NOMO-1 (cell line): ENCODE measurements around the gene SLC6A9.

Experiments used
- DNase-seq, 2 experiments: peaks; one replicate each; lab custom pipeline; 2025; ENCODE audit not compliant: unreplicated experiment in 2 of 2; lab: John Stamatoyannopoulos, UW

SLC6A9 gene

DNA sequence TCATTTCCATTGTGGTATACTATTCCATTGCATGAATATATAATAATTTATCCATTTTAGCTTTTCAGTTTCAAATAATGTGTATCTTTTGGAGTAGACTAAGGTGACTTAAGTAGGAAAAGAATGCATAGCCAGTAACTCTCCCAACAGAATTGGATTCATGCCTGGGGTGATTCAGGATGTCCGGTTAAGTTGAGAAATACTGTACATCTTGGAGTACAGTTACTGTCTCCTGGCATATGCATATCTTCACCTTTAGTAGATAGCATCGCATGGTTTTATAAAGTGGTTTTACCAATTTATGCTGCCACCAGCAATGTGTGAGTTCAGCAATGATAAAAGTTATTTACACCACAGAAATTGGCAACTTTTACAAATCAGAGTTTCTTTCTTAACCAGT is 18.6 kb upstream of the SLC6A9 start:
- DNase-seq = no peak

DNA sequence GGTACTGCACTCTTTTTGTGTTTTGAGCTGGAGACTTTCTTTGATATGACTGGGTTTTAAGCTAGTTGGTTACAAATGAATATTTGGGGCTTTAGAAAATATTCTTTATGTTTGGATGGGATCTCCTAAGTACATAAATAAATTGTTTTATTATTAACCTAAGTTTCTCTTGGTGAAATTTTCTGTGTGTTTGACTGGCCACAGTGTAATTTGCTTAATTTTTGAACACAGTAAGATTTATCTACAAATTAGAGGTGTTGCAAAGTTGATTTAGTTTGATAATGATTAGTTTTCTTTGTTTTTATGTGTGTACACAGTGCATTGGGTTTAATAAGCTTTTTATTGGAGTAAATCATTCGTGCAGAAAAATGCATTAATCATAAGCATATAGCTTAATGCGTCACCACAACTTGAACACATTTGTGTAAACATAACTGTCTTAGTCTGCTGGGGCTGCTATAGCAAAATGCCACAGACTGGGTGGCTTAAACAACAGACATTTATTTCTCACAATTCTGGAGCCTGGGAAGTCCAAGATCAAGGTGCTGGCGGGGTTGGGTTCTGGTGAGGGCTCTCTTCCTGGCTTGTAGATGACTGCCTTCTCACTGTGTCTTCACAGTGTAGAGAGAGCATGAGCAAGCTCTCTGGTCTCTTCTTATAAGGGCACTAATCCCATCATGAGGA is 17.4 kb upstream of the SLC6A9 start:
- no peak for DNase-seq

DNA sequence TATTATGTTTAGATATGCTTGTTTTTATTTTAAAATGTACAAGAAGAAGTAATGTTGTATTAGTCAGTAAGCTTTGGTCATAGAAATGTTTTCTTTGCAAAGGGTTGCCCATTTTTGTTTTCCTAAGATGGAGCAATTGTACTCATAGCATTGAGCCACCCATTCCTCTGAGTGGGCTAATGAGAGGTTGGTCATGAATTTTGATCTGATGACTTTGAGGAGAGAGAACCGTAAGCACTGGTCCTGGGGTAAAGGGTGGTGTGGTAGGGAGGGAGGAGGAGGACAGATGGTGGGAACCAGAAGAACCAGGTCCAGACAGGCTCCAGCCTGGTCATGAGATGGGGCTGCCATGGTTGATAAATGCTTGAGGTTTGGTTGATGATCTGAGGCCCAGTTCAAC is 15.9 kb upstream of the SLC6A9 start:
- no peak for DNase-seq

DNA sequence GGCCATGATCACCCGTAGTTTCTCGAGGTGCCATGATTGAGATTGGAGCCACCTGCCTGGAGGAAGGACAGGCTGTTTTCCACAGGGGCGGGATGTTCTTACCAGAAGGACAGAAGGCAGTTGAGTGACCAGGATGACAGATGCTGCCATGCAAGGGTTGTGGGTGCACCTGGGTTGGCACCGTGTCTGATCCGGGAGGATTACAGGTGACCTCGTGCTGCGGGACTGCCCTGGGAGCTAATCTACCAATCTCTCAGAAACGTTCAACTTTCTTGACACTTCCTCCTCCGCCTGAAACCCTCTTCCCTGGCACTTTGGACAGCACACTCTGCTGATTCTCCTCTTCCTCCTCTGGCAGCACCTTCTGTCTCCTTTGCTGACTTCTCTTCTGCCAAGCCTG is 13.8 kb upstream of the SLC6A9 start:
- no peak for DNase-seq

DNA sequence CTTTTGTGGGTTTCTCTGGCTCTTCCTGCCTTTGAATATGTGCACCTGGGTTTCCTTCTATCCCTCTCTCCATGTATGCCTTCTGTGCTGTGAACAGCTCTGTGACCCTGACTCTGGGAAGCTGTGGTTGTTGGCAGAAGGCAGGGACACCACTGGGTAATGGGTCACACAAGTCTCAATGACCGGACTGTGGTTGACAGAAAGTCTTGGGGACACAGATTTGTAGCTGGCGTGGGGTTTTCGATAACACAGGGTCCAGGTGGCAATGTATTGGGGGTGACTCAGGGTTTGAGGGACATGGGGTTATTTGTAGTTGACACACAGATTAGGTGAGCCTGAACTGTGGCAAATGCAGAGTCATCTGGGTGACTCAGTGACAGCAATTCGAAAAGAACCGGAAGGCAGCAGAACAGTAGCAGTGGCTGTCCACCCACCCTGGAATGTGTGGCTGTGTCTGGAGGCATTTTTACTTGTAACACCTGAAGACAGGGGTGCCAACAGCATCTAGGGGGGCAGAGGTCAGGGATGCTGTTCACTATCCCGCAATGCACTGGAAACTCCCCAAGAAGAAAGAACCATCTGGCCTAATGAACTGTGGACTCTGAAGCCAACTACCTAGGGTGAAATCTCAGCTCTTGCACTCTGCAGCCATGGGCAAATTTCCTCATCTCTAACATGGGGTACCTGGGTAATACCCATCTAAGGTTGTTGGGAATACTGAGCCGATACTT is 13.0 kb upstream of the SLC6A9 start:
- DNase-seq = no peak

DNA sequence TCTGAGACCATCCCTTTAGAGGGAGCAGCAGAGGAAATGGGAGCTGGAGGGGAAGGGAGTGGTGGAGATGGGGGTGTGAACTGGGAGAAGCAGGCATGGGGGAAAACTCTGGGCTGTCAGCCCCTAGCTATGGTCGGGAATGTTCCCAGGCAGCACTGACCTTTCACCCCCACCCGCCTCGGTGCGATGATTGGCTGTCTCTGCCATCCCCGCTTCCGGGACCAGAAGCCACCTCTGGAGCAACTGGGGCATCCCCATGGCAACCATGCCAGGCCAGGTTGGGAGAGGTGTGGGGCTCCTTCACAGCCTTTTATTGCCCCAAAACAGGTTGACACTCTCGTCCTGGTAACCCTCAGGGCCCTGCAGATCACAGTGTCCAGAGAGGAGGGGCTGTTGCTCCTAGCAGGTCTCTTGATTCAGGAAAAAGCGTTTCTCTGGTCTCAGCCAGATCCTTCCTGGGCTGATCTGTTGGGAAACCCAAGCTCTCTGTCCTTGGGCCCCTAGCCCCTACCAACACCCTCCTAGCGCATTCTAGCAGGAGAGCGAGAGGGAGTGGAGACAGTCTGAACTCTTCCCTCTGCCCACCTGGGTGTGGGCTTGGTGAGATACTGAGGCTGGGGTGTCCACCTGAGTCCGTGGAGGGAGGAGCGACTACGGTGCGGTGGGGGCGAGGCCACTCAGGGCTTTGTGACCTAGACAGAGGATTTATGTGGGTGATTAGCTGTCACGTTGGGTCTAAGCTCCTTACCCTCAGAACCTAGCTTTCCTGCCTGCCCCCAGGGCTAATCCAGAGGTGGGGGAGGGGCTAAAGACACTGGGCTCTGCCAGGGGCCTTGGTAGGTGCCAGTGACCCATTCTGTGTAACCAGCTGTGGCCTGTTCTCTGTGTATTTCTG is 12.2 kb upstream of the SLC6A9 start:
- no peak for DNase-seq

DNA sequence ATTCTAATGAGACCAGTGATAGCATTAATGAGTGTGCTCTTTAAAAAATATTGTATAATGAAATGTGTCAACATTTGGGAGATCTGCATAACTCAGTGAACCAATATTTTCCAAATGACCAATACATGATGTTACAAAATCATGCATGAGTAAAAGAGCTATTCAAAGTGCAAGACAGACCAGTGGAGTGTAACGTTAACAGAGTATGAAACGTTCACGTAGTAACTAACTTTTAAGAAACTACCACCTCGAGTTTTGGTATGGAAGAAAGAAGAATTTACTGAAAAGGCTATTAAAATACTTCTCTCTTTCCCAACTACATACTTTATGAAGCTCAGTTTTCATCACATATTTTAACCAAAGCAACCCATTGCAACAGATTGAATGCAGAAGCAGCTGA is 9.6 kb upstream of the SLC6A9 start:
- no peak for DNase-seq

DNA sequence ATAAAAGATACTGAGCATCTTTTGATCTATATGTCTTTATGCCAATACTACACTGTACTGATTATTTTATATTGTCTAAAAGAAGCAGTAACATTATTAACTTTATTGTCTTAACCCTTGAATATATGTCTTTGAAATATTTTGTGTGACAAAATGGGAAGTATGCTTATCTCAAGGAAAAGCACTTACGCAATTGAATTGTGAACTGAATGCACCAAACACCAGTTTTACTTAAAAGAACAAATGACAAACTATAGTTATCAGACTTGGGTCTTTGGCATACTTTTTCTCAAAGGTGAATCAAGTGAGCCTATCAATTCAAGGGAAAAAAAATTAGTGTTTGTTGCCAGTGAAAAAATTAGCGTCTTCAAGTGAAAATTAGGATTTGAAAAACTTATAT is 9.2 kb upstream of the SLC6A9 start:
- DNase-seq = peak in 1 of 2 experiments; percentile 37

DNA sequence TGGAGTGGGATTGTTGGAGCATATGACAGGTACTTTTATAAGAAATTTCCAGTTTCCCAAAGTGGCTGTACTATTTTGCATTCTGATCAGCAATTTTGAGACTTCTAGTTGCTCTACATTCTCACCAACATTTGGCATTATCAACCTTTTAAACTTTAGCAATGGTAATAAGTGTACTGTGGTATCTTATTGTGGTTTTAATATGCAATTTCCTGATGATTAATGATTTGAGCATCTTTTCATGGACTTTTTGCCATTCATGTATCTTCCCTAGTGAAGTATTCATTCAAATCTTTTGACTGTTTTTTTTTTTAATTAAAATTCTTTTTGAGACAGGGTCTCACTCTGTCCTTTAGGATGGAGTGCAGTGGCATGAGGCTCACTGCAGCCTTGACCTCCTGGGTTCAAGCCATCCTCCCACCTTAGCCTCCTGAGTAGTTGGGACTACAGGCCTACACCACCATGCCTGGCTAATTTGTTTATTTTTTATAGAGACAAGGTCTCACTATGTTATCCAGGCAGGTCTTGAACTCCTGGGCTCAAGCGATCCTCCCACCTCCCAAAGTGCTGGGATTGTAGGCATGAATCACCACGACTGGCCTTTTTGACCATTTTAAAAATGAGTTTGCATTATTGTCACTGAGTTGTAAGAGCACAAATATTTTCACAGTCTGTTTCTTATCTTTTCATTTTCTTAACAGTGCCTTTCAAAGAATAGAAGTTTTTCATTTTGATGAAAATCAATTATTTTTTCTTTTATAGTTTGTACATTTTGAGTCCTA is 7.8 kb upstream of the SLC6A9 start:
- DNase-seq = no peak

DNA sequence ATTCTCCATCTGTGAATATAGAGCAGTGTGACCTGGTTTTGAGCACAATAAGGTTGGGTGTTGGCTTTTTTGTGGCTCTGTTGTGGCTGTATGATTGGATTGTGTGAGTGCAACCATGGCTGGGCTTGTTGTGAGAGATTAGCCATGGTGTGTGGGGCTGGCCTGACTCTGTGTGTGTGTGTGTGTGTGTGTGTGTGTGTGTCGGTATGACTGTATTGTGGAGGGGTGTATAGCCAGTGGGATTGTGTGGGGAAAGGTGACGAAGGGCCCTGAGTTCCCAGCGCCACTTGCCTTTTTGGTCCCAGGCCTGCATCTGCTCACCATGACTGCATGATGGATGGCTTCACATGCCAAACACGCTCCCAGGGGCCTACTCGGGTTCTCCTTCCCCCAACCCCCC is 5.9 kb upstream of the SLC6A9 start:
- no peak for DNase-seq

DNA sequence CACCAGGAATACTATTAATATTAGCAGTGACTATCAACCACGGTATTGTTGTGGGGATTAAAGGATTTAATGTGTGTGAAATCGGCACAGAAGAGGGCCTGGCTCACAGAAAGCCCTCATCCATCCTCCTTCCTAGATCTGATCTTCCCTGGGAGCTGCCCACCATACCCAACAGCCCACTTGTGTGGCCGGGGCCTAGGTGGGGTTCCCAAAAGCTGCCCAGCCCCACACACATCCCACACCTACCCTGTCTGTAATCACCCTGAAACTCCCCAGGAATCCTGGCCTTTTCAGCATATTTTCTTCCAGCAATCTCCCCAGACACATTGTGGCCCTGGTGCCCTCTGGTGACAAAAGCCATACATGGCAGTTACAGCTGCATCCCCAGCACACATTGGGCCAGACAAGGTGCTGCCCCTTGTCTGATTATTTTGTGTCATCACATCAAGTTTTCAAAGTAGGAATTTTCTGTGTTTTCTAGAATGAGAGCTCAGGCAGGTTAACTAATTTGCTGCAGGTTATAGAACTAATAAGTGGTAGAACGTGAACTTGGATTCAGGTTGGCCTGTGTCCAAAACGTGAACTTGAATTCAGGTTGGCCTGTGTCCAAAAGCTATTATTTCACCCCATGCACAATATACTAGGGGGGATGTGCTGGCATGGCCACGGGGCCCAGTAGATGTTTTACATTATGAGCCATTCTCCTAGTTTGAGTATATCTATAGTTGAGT is 5.3 kb upstream of the SLC6A9 start:
- DNase-seq = peak; percentile 32 to 44

DNA sequence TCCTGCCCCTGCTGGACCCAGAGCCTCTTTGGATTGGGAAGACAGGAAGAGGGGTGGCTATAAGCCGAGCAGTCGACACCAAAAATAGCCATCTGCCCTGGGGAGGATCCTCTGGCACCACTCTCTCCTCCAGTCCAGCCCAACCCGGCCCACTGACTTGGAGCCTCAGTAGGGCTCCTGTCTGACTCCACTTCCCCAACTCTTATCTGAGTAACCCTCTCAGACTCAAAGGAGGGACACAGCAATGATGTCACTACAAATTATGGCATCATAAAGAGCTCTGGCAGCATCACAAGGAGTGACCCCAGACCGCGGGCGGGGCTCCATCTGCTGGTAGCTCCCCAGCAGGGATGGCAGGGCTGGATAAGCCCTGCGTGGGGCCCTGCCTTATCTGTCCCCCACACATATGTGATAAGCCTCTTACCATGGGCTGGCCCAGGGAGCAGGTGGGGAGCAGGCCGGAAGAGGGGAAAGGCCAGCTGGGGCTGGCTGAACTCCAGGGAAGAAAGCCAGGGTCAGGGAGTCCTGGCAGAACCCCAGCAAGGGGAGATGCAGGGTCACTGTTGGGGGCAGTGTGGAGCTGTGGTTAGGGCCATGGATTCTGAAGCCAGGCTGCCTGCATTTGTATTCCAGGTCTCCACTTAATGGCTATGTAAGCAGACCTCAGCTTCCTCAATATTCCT is 4.6 kb upstream of the SLC6A9 start:
- no peak for DNase-seq

DNA sequence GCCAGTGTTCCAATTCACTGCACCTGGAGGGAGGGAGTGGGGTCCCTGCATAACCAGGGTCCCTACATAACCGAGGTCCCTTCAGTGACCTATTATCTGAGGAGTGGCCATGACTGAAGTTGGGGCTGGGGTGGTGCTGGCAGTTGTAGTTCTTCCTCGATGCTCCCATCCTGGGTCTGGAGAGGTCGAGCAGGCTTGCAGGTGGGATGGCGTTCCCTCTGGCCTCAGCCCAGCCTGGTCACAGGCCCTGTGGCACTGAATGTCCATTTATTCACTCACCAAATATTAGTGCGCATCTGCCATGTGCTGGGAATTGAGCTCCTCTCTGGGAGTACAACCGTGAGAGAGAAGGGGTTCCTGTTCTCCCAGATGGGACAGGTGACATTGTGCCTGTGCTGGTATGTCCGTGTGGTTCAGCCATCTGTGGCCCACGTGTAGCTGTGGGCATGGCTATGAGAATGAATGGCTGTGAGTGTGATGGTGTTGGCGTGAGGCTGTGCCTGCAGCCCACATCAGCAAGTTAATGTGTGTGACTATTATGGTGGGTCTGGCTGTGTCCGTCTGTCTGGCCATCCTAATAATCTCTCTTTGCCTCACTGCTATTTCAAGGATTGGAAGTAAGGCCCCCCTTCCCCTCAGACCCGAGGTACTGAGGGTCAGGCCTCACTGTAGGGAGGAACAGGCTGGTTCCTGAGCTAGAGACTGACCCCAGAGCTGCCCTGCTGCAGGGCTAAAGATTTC is 3.9 kb upstream of the SLC6A9 start:
- DNase-seq = no peak

DNA sequence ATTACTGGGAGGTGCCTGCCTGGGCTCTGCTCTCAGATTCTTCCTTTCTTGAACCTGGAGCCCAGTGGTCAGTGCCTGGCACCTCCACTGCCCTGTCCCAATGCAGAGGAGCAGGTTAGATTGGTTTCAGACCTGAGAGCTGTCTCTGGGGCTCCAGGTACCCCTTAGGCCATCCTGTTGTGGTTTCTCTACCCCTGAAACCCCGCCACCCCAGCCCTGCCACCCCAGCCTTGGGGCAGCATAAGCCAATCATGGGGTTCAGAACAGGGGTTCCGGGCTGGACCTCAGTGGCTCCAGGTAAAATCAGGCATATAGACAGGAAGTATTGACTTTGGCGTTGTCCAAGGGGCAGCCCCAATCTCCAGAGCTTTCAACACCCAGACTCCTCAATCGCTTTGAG is 3.2 kb upstream of the SLC6A9 start:
- DNase-seq = no peak

DNA sequence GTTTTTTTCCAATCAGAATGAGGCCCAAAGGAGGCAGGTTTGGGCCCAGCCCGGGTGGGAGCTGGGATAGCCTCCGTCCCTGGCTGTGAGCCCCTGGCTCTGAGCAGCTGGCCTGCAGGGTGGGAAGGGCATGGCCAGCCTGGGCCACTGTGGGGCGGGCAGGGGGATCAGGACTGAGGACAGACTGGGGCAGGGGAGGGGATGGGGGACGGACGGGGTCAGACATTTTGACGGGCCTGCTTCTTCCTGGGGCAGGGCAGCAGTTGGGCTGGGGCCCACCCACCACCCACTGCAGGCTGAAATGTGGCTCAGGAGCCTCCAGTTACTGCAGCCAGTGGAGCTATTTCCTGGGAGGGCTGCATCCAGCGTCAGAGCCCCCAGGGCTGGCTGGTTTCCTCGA is 2.5 kb upstream of the SLC6A9 start:
- DNase-seq = no peak

DNA sequence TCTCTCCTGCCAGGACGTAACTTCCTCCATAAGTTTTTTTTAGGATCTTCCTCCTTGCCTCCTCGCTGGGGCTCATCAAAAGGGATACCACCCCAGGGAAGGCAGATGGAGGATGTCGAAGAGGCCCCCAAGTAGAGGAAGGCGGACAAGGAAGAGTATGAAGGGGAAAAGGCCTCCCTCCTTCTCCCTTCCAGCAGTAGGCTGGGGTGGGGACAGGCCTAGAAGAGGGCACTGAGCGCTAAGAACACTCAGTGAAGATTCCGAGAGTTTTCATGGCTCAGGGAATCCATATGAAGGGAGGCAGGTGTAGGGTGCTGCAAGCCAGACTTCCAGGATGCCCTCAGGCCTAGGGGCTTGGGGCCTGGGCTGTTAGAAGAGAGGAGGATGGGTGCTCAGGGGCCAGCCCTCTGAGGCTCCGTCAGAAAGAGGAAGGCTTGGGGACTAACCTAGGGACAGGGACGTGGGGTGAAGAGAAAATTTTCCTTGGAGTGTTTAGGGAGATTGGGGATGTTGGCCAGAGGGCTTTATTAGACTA is 1.8 kb upstream of the SLC6A9 start:
- DNase-seq = no peak

DNA sequence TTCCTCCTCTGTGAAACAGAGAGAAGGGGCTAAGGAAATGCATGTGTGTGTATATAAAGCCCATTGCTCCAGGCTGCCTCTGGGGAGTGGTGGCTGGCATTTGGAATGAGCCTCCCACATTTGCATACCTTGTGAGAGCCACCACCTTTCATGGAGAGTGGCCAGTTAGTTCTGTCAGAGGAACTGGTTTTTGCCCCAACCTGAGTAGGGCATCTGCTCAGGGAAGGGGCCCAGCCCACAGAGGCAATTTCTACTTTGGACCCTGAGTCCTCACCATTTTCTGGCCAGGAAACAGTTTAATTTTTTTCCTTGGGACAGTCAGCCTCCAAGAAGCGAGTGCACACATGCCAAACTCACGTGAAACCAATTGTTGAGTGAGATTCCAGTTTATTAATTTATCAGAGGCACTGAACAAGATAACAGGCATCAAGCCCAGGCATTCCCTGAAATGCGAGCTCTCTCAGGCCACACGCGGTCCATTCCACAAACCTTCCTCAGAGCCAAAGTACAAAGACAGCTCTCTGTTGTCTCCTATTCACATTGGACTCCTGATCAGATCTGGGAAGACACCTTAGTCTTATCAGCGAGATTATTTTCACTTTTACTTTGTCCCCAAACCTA is 1.0 kb upstream of the SLC6A9 start:
- DNase-seq = no peak

DNA sequence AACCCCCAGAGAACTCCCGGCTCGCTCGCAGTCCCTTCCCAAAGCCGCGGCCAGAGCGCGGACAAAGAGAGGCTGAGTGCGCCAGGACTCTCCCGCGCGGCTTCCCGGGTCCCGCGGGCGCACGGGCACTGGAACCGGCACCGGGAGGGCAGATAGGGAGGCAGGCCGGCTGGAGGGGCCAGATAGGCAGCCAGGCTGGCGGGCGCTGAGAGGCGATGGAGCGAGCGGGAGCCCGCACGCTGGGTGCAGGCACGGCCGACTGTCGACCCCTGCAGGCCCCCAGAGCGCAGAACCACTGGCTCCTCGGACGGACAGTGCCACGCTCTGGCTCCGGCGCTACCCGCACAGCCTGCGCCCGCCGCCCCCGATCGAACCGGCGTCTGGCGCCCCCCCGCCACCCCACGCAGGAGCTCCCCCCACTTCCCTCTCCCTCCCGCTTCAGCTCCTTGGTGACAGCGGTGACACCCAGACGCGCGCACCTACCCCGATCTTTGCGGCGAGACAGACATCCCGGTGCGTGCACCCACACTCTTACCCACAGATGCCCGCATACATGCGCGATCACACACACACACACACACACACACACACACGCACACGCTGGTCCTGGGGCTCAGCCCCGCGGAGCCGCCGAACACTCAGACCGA is 534 bp downstream of the SLC6A9 start:
- DNase-seq = peak; percentile 12 to 49
